ENCODE results near the gene SLC30A7. TPM values are rescaled to one million over a fixed set of nuclear protein-coding genes. Genes with fewer than 3 reads are reported as not detected.

Gene SLC30A7
- total and polyA plus RNA-seq, 2 of the 13 experiments (the other 11 are each of a cell fraction or from before 2014, with no cell fraction given), result 8.3 to 40.8 TPM

GRCh38 chr1:100895540-100896480 lies at the start of gene SLC30A7 (continued):
- TF ChIP-seq TRAFD1 (CRISPR knock-in tag; IDR thresholded peaks at IDR 0.05; ENCODE audit: borderline replicate concordance), result peak; percentile 75; the same call in 1 of the 2 replicates
- TF ChIP-seq PHB2 (IDR thresholded peaks at IDR 0.05; ENCODE audit: partially characterized antibody), result no peak
- TF ChIP-seq ZFAT (CRISPR knock-in tag; conservative IDR thresholded peaks at IDR 0.05), result no peak
- TF ChIP-seq POGK (CRISPR knock-in tag; conservative IDR thresholded peaks at IDR 0.05), result no peak
- no peak for TF ChIP-seq ATF7 (IDR thresholded peaks at IDR 0.05)
- TF ChIP-seq ATF7 (CRISPR knock-in tag; IDR thresholded peaks at IDR 0.05), result no peak
- TF ChIP-seq THYN1 (CRISPR knock-in tag; IDR thresholded peaks at IDR 0.05; ENCODE audit: borderline replicate concordance, low read depth), result no peak
- TF ChIP-seq NCOA5 (CRISPR knock-in tag; IDR thresholded peaks at IDR 0.05), result no peak
- TF ChIP-seq JUNB (CRISPR knock-in tag; IDR thresholded peaks at IDR 0.05; ENCODE audit: borderline replicate concordance), result no peak
- no peak for TF ChIP-seq ZNF639 (CRISPR knock-in tag; conservative IDR thresholded peaks at IDR 0.05)
- 0 out of 2 replicates have a peak, but pooled peaks have one; percentile 37 for TF ChIP-seq ZNF709 (CRISPR knock-in tag; IDR thresholded peaks at IDR 0.05)
- no peak for TF ChIP-seq ZNF703 (CRISPR knock-in tag; IDR thresholded peaks at IDR 0.05; ENCODE audit: borderline replicate concordance)
- TF ChIP-seq ZNF773 (CRISPR knock-in tag; IDR thresholded peaks at IDR 0.05; ENCODE audit: borderline replicate concordance), result no peak
- peak; percentile 16; the same call in 1 of the 2 replicates for TF ChIP-seq ZBTB25 (CRISPR knock-in tag; IDR thresholded peaks at IDR 0.05)
- 0 out of 2 replicates have a peak, but pooled peaks have one; percentile 15 for TF ChIP-seq CHD2 (IDR thresholded peaks at IDR 0.05; ENCODE audit: low read depth, low read length)
- TF ChIP-seq ZBTB49 (CRISPR knock-in tag; IDR thresholded peaks at IDR 0.05; ENCODE audit: borderline replicate concordance), result no peak
- no peak for TF ChIP-seq SMARCC2 (IDR thresholded peaks at IDR 0.05)
- no peak for TF ChIP-seq SRF (IDR thresholded peaks at IDR 0.05; ENCODE audit: low read depth, low read length)
- no peak for TF ChIP-seq ZSCAN30 (CRISPR knock-in tag; IDR thresholded peaks at IDR 0.05)
